Breast epithelium (tissue), 3 donors: ENCODE results near the gene RABGAP1L.

Experiments used
- POLR2A ChIP-seq: fragments of 450-650 bp; IDR thresholded peaks from one replicate; pipeline ENCODE4 v1.6.1; 2016; ENCODE audit warnings: antibody characterized with exemption, mild to moderate bottlenecking, moderate library complexity
- POLR2AphosphoS5 ChIP-seq, 3 donors: sonication (generic); formaldehyde crosslinking; IDR thresholded peaks; one replicate each; pipeline ENCODE4 v1.6.1; 2017; ENCODE audit warnings: antibody characterized with exemption in 3 of 3
- TF ChIP-seq, protein P1 (sequence below), 3 donors: fragments of 450-650 bp; IDR thresholded peaks; one replicate each; pipeline ENCODE4 v1.5.1; 2016 to 2017; ENCODE audit warnings: antibody characterized with exemption in 3 of 3, mild to moderate bottlenecking in 3 of 3, moderate library complexity in 3 of 3

- TF ChIP-seq, protein P1, sequence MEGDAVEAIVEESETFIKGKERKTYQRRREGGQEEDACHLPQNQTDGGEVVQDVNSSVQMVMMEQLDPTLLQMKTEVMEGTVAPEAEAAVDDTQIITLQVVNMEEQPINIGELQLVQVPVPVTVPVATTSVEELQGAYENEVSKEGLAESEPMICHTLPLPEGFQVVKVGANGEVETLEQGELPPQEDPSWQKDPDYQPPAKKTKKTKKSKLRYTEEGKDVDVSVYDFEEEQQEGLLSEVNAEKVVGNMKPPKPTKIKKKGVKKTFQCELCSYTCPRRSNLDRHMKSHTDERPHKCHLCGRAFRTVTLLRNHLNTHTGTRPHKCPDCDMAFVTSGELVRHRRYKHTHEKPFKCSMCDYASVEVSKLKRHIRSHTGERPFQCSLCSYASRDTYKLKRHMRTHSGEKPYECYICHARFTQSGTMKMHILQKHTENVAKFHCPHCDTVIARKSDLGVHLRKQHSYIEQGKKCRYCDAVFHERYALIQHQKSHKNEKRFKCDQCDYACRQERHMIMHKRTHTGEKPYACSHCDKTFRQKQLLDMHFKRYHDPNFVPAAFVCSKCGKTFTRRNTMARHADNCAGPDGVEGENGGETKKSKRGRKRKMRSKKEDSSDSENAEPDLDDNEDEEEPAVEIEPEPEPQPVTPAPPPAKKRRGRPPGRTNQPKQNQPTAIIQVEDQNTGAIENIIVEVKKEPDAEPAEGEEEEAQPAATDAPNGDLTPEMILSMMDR (IDR thresholded peaks at IDR 0.05): no peak
- TF ChIP-seq POLR2AphosphoS5 (IDR thresholded peaks at IDR 0.05) (no peak), POLR2A (no peak)
Observed at GRCh38 chr1:174988539-174988938, 829.2 kb downstream of the RABGAP1L start.
